ENCODE measurements around the gene EXOC6B. TPM values are rescaled to one million over a fixed set of nuclear protein-coding genes. Genes with fewer than 3 reads are reported as not detected.

The EXOC6B gene
- total RNA-seq, 1 donor from 2014 or later = 24.1 TPM

- no peak for DNase-seq (ENCODE audit: low read depth, low spot score)
Measured at GRCh38 chr2:72378753-72379348, 447.0 kb downstream of the EXOC6B start.

GRCh38 chr2:72367530-72368225, 458.2 kb downstream of the EXOC6B start:
- DNase-seq (ENCODE audit: low read depth, low spot score) = no peak

GRCh38 chr2:72363406-72363805, 462.4 kb downstream of the EXOC6B start:
- no peak for DNase-seq (ENCODE audit: low read depth, low spot score)

- no peak for DNase-seq (ENCODE audit: low read depth, low spot score)
Measured at GRCh38 chr2:72362733-72363132, 463.1 kb downstream of the EXOC6B start.

- DNase-seq (ENCODE audit: low read depth, low spot score) = no peak
Measured at GRCh38 chr2:72361521-72361920, 464.3 kb downstream of the EXOC6B start.

- DNase-seq (ENCODE audit: low read depth, low spot score) = no peak
Measured at GRCh38 chr2:72361042-72361441, 464.8 kb downstream of the EXOC6B start.

GRCh38 chr2:72350852-72351251, 475.0 kb downstream of the EXOC6B start:
- no peak for DNase-seq (ENCODE audit: low read depth, low spot score)

- peak; percentile 60 for DNase-seq (ENCODE audit: low read depth, low spot score)
Measured at GRCh38 chr2:72349016-72349415, 476.8 kb downstream of the EXOC6B start.

GRCh38 chr2:72347081-72347480, 478.8 kb downstream of the EXOC6B start:
- no peak for DNase-seq (ENCODE audit: low read depth, low spot score)

GRCh38 chr2:72341639-72342038, 484.2 kb downstream of the EXOC6B start:
- DNase-seq (ENCODE audit: low read depth, low spot score) = no peak

GRCh38 chr2:72340665-72341064, 485.2 kb downstream of the EXOC6B start:
- DNase-seq (ENCODE audit: low read depth, low spot score) = no peak

- DNase-seq (ENCODE audit: low read depth, low spot score) = no peak
Measured at GRCh38 chr2:72338076-72338475, 487.8 kb downstream of the EXOC6B start.

- DNase-seq (ENCODE audit: low read depth, low spot score) = no peak
Measured at GRCh38 chr2:72332720-72333119, 493.1 kb downstream of the EXOC6B start.

- DNase-seq (ENCODE audit: low read depth, low spot score) = no peak
Measured at GRCh38 chr2:72330652-72331051, 495.2 kb downstream of the EXOC6B start.

GRCh38 chr2:72326759-72327158, 499.1 kb downstream of the EXOC6B start:
- DNase-seq (ENCODE audit: low read depth, low spot score) = no peak

GRCh38 chr2:72325592-72326422, 500.0 kb downstream of the EXOC6B start:
- DNase-seq (ENCODE audit: low read depth, low spot score) = no peak

GRCh38 chr2:72316774-72317173, 509.1 kb downstream of the EXOC6B start:
- no peak for DNase-seq (ENCODE audit: low read depth, low spot score)

GRCh38 chr2:72300147-72300684, 525.6 kb downstream of the EXOC6B start:
- DNase-seq (ENCODE audit: low read depth, low spot score) = no peak

- peak; percentile 17 for DNase-seq (ENCODE audit: low read depth, low spot score)
Measured at GRCh38 chr2:72293620-72294019, 532.2 kb downstream of the EXOC6B start.

GRCh38 chr2:72292433-72292832, 533.4 kb downstream of the EXOC6B start:
- no peak for DNase-seq (ENCODE audit: low read depth, low spot score)

GRCh38 chr2:72291059-72291458, 534.8 kb downstream of the EXOC6B start:
- no peak for DNase-seq (ENCODE audit: low read depth, low spot score)

- no peak for DNase-seq (ENCODE audit: low read depth, low spot score)
Measured at GRCh38 chr2:72289736-72290135, 536.1 kb downstream of the EXOC6B start.
